Dendritic cell treated with granulocyte-macrophage colony-stimulating factor and Interleukin-4, amounts not matched to agents 40 ng/mL and 50 ng/mL, for 4 days (primary cell): ENCODE measurements around the gene PDK3.

ENCODE experiments used
- H3K27ac Mint-ChIP-seq: one replicate; pipeline ENCODE4 v1.8.0; 2022; ENCODE audit warnings: mild to moderate bottlenecking, mixed read lengths
- H3K27me3 Mint-ChIP-seq: one replicate; pipeline ENCODE4 v1.8.0; 2022; ENCODE audit warnings: mild to moderate bottlenecking, mixed read lengths
- H3K36me3 Mint-ChIP-seq: one replicate; pipeline ENCODE4 v1.8.0; 2022; ENCODE audit warnings: low read depth, mixed read lengths
- H3K4me1 Mint-ChIP-seq: one replicate; pipeline ENCODE4 v1.8.0; 2022; ENCODE audit warnings: low read depth, mixed read lengths
- H3K4me3 Mint-ChIP-seq: one replicate; pipeline ENCODE4 v1.8.0; 2022; ENCODE audit warnings: mild to moderate bottlenecking, moderate library complexity, mixed read lengths
- H3K9me3 Mint-ChIP-seq: one replicate; pipeline ENCODE4 v1.8.0; 2022; ENCODE audit warnings: mixed read lengths
- intact Hi-C: fragments of 100-400 bp; cut with micrococcal nuclease; formaldehyde crosslinking; loops from one replicate; pipeline ENCODE4 v1.15.0; 2022

The PDK3 gene

DNA sequence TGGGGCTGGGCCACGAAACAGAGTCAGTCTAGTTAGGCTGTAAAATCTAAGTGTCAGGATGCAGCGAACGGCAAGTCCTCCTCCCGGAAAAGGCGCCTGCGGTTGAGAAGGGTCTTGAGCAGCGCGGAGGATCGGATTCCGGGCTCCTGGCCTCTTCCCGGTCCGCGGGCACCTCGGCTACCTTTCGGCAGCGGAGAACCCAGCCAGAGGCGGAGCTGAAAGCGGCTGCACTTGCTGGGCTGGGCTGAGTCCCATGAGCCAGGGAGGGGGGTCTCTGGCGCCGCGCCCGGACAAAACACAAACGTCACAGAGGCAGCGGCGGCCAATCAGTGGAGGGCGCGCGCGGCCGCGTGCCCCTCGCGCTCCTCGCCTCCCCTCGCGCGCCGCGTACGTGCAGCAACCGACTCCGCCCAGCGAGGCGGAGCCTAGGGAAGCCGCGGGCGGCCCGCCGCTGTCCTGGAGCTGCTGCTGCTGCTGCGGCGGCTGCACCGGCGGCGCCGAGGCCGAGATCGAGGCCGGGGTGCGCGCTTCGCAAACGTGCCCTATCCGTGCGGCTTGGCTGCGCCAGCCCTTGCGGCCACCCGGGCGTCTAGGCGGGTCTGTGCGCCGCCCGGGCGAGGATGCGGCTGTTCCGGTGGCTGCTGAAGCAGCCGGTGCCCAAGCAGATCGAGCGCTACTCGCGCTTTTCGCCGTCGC lies at the start of gene PDK3:
Gene PDK3 (plus strand): TSS at position 451 of the 696 bp plus-strand sequence. CDS start 170 bp downstream, at position 621.
- Mint-ChIP-seq H3K27ac (peak within 1 kb of the TSS; percentile 81), H3K27me3 (no peaks in the 10 kb centered on the region), H3K36me3 (peaks cover 6% of the 10 kb centered on the region), H3K9me3 (no peaks in the 10 kb centered on the region), H3K4me3 (peak within 1 kb of the TSS; percentile 81), H3K4me1 (peaks cover 26% of the 10 kb centered on the region)
- intact Hi-C loops, result no loop called here

DNA sequence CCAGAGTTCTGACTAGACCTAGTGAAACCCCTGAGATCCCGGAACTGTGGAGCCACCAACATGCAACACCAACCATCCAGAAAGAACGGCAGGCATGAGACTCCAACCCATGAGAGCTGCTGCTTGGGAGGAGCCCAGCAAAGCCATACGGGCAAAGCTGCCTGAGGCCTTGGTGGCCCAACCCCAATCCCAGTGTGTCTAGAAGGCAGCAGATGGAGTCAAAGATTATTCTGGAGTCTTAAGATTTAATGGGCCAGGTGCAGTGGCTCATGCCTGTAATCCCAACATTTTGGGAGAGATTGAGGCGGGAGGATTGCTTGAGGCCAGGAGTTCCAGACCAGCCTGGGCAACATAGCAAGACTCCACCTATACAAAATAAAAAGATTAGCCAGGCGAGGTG lies 49.2 kb upstream of the PDK3 start:
- Mint-ChIP-seq H3K36me3 (no peaks in the 10 kb centered on the region), H3K9me3 (no peaks in the 10 kb centered on the region), H3K4me1 (peaks cover 12% of the 10 kb centered on the region), H3K4me3 (no peak overlapping the region), H3K27ac (no peak overlapping the region), H3K27me3 (no peaks in the 10 kb centered on the region)
- intact Hi-C loops, result no loop called here

DNA sequence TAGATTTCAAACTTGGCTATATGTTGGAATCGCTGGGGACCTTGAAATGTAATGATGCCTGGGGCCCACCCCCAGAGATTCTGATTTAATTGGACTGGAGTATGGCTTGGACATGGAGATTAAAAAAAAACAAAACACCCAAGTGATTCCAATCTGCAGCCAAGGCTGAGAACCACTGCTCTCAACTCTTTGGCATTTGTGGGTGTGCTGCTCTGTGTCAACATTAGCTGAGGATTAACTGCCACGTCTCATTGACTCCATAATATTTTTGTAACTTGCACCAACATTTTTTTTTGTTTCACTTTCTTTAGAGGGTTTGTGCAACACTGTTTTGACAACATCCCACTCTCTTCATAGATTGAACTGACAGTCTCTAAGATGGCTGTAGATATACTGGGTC lies 41.1 kb upstream of the PDK3 start:
- Mint-ChIP-seq H3K4me1 (peaks cover 6% of the 10 kb centered on the region), H3K27ac (no peak overlapping the region), H3K4me3 (no peak overlapping the region), H3K27me3 (no peaks in the 10 kb centered on the region), H3K9me3 (no peaks in the 10 kb centered on the region), H3K36me3 (no peaks in the 10 kb centered on the region)
- intact Hi-C loops, result no loop called here

DNA sequence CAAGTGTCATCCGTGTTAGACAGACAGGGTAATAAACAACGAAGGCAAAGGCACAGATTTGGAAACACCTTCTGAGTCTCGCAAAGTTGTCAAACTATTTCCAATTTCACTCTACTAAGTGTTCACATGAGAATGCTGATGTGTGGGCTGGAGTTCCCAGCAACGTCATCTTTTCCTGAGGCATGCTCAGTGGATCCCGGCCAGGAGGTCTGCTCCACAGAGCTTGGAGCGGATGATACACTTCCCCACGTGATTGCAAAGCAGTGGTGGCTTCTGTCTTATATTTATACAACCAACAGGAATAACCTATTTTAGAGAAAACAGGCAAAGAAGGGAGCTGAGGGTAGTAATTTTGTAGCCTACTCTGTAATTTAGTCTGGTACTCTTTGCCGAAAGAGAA lies 40.1 kb upstream of the PDK3 start:
- Mint-ChIP-seq H3K4me3 (no peak overlapping the region), H3K27ac (no peak overlapping the region), H3K36me3 (no peaks in the 10 kb centered on the region), H3K9me3 (no peaks in the 10 kb centered on the region), H3K4me1 (peaks cover 6% of the 10 kb centered on the region), H3K27me3 (no peaks in the 10 kb centered on the region)
- intact Hi-C loops, result no loop called here

DNA sequence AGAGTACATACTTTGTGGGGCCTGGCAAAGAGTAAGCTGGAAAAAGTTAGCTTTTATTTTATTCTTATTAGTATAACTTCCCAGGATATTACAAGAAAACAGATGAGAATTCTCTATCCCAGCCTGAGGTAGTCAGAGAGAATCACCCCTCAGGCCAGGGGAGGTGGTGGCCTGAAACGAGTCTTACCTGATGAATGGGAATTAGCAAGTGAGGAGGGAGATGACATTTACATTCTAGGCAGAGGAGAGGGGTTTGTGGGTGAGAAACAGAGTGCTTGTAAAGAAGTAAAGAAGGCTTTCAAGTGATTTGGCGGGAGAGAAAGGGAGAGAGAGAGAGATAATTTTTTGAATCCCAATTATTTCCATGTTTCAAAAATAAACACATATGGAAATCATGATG lies 39.3 kb upstream of the PDK3 start:
- intact Hi-C loops, result no loop called here
- no peak overlapping the region for H3K27ac Mint-ChIP-seq

DNA sequence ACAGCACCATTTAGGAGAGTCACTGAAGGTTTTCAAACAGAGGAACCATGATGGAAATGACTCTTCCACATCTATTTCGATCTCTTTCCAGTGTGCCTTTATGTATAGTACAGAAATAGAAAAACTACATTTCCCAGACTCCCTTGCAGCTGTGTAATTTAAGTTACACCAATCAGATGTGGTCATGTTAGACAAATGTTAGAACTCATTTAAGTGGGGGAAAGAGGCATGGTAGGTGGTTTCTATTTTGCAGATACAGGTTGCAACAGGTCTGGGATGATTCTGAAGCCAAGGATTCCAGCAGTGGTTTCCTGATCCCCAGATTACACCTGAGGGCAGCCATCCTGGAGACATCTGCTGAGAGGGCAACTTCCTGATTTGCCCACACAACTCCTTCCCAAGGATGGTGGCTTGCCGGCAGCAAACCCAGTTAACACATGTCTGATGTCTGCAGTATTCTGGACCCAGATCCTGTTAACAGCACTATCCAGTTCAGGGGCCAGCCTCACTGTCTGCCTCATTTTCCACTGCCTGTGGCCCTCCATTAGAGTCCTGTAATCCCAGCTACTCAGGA lies 38.7 kb upstream of the PDK3 start:
- intact Hi-C loops, result no loop called here
- no peak overlapping the region for H3K4me3 Mint-ChIP-seq
- peaks cover 6% of the 10 kb centered on the region for H3K4me1 Mint-ChIP-seq
- H3K9me3 Mint-ChIP-seq, result no peaks in the 10 kb centered on the region
- H3K36me3 Mint-ChIP-seq, result no peaks in the 10 kb centered on the region
- H3K27ac Mint-ChIP-seq, result no peak overlapping the region
- peaks cover 2% of the 10 kb centered on the region for H3K27me3 Mint-ChIP-seq

More for the DNA sequence above, 39.3 kb upstream of the PDK3 start:
- H3K9me3 Mint-ChIP-seq, result no peaks in the 10 kb centered on the region
- no peak overlapping the region for H3K4me3 Mint-ChIP-seq
- H3K36me3 Mint-ChIP-seq, result no peaks in the 10 kb centered on the region
- peaks cover 6% of the 10 kb centered on the region for H3K4me1 Mint-ChIP-seq
- peaks cover 2% of the 10 kb centered on the region for H3K27me3 Mint-ChIP-seq

DNA sequence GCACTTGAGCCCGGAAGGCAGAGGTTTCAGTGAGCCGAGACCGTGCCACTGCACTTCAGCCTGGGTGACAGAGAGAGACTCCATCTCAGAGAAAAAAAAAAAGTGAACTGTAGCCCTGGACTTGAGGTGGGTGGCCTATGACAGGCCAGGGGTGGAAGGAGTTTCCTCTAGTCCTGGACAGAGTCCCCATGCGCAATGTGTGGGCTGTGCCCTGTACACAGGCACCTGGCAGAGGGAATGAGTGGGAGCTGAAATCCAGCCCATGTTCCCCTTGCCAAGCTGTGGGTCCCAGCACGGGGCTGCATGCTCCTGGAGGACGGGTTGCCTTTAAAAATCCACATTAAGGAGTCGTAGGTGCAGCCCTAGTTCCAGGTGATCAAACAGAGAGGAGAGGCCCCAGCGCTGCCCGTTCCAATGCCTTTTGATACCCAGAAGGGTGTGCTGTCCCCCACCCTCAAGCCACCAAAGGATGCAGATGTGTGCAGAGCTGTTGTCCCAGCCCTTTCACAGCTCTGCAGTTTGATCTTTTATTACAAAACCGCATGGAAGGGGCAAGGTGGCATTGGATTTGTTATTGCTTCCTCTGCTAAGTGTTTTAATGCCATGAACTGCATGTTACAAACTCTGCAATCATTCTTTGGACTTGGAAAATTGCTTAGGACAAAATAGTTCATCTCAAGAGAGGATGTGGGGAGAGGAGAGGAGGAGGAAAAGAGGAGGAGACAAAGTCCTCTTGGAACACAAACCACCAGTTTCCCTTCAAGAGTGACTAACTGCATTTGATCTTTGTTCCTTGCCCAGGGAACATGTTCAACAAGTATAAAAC lies 38.0 kb upstream of the PDK3 start:
- Mint-ChIP-seq H3K4me1 (peaks cover 6% of the 10 kb centered on the region), H3K36me3 (no peaks in the 10 kb centered on the region), H3K9me3 (no peaks in the 10 kb centered on the region), H3K27ac (no peak overlapping the region), H3K27me3 (peaks cover 2% of the 10 kb centered on the region), H3K4me3 (no peak overlapping the region)
- intact Hi-C loops, result no loop called here

DNA sequence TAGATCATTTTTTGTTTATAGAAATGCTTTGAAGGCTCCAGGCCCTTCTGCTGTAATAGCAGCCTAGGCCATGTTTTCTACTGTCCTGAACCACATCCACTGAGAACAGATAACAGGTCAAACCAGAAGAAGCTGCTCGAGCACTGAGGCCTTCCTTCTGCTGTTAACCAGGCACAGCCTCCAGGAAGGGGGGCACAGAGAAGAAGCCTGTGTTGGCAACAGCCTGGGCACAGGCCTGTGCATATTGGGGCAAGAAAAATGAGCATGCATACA lies 37.4 kb upstream of the PDK3 start:
- Mint-ChIP-seq H3K36me3 (no peaks in the 10 kb centered on the region), H3K27me3 (peaks cover 2% of the 10 kb centered on the region), H3K4me3 (no peak overlapping the region), H3K9me3 (no peaks in the 10 kb centered on the region), H3K27ac (no peak overlapping the region), H3K4me1 (peaks cover 6% of the 10 kb centered on the region)
- intact Hi-C loops, result no loop called here

DNA sequence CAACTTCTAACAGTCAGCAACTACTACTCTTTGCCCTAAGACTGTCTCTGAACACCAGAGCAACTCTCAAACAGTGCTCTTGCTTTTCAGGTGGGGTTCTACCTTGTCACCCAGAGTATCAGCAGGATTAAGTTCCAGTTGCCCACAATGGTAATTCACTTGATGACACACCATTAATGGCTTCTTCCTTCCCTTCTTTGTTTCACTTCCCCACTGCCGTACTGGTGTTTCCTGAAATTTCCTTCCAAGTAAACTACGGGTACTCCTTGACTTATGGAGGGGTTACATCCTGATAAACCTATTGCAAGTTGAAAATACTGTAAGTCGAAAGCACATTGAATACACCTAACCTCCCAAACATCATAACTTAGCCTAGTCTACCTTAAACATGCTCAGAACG lies 36.6 kb upstream of the PDK3 start:
- Mint-ChIP-seq H3K27me3 (peaks cover 2% of the 10 kb centered on the region), H3K4me1 (peaks cover 6% of the 10 kb centered on the region), H3K4me3 (no peak overlapping the region), H3K36me3 (no peaks in the 10 kb centered on the region), H3K27ac (no peak overlapping the region), H3K9me3 (no peaks in the 10 kb centered on the region)
- intact Hi-C loops, result no loop called here

DNA sequence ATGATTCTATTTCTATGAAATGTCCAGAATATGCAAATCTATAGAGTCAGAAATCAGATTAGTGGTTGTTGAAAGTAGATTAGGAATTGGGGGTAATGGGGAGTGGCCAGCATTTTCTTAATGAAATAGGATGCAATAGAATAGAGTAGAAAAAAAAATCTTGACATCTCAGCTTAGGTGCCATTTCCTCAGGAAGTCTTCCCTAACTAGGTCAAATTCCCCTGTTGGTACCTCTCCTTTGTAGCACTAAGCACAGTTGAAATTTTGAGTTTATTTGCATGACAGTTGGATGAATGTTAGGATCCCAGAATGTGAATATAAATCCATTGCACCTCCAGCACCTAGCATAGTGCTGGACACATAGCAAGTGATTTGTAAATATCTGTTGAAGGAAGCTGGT lies 30.0 kb upstream of the PDK3 start:
- Mint-ChIP-seq H3K27me3 (peaks cover 2% of the 10 kb centered on the region), H3K27ac (no peak overlapping the region), H3K9me3 (no peaks in the 10 kb centered on the region), H3K4me3 (no peak overlapping the region), H3K4me1 (no peaks in the 10 kb centered on the region), H3K36me3 (no peaks in the 10 kb centered on the region)
- intact Hi-C loops, result no loop called here

DNA sequence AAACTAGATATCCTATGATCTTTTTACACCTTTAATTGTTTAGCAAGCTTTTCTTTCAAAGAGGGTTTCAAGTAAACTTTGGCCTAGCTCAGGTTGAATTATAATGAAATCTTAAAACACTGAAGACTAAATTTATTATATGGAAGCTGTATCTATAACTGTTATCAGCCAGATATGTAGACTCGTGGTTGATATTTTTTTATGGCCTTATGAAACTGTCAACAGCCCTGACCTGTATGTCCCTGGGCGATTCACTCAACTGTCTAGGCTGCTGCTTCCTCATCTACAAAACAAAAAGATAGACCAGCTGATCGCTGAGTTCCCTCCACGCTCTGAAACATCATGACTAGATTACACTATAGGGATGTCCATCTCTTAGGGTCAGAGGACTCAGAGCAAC lies 21.2 kb upstream of the PDK3 start:
- no peaks in the 10 kb centered on the region for H3K4me1 Mint-ChIP-seq

DNA sequence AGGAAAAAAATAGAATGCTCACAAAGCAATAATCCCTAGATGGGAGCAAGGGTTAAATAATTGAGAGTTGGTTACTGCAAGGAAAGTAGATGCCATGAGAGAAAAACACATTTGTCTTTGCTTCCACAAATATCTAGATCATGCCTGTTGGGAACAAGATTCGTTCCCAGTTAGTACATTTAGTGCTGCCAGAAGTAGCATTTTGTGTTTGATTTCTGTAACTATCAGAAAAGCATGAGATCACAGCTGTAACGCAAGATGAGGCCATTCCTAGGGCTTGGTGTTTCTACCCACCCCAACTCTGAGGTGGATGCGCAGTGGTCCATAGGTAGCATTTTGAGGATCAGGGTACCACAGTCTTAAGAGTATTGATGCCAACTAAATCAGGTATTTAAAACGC lies 20.4 kb upstream of the PDK3 start:
- Mint-ChIP-seq H3K36me3 (no peaks in the 10 kb centered on the region), H3K27ac (no peak overlapping the region), H3K4me3 (no peak overlapping the region), H3K4me1 (no peaks in the 10 kb centered on the region), H3K27me3 (no peaks in the 10 kb centered on the region), H3K9me3 (no peaks in the 10 kb centered on the region)
- intact Hi-C loops, result no loop called here

More for the DNA sequence above, 21.2 kb upstream of the PDK3 start:
- intact Hi-C loops, result no loop called here
- no peaks in the 10 kb centered on the region for H3K36me3 Mint-ChIP-seq
- H3K27ac Mint-ChIP-seq, result no peak overlapping the region
- H3K9me3 Mint-ChIP-seq, result no peaks in the 10 kb centered on the region
- no peaks in the 10 kb centered on the region for H3K27me3 Mint-ChIP-seq
- H3K4me3 Mint-ChIP-seq, result no peak overlapping the region

DNA sequence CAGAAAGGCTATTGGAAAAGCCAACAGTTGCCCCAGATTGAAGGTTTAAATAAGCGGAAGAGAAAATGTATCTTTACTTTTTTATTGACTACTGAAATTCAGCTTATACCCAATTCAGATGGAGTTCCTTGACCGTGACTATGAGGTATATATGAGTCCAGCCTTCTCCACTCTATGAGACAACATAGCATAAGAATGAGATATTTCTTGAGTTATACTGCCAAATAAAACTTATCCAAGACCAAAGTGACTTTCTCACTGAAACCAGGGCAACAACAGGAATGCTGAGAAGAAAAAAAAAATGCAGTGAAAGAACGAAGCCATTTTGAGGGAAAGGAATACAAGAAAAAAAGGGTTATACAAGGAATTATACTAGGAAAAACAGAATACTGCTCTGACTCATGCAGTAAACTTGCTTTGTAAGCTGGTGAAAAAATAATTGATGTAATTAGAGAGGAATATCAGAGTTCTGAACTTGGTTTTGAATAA lies 16.3 kb upstream of the PDK3 start:
- Mint-ChIP-seq H3K27me3 (no peaks in the 10 kb centered on the region), H3K4me3 (no peak overlapping the region), H3K4me1 (no peaks in the 10 kb centered on the region), H3K36me3 (no peaks in the 10 kb centered on the region), H3K27ac (no peak overlapping the region), H3K9me3 (peaks cover 14% of the 10 kb centered on the region)
- intact Hi-C loops, result no loop called here

DNA sequence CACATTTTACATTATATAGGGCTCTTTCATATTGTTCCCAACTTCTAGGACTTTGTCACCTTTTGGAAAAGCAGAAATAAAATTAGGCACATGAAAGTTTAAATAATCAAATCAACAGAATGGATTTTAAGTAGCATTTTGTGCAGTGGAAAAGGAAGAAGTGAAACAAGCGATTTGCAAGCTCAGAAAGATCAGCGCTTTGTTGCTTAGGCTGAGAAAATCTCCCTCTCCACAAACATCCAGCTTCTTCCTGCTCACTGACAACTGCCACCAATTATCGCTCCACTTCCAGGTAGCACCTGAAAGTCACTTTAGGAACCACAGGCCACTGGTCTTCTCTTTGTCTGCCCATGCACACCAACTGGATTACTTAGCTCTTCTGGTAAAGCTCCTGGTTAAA lies 2.0 kb upstream of the PDK3 start:
- intact Hi-C loops, result no loop called here
- H3K27ac Mint-ChIP-seq, result no peak overlapping the region
- no peaks in the 10 kb centered on the region for H3K27me3 Mint-ChIP-seq

More for the DNA sequence above, 2.0 kb upstream of the PDK3 start:
- H3K9me3 Mint-ChIP-seq, result no peaks in the 10 kb centered on the region
- H3K4me1 Mint-ChIP-seq, result peaks cover 22% of the 10 kb centered on the region
- H3K4me3 Mint-ChIP-seq, result no peak overlapping the region
- peaks cover 6% of the 10 kb centered on the region for H3K36me3 Mint-ChIP-seq
